HG03354 (cell line): Measurements from ENCODE around the gene SELENBP1.
"Not testable (repeated sequence)": the region's sequence is repeated elsewhere in the genome, so short reads cannot be mapped to it uniquely, and the experiment has no call there.

Experiments
- ATAC-seq: cut with Tn5 transposase; IDR thresholded peaks from one replicate; pipeline ENCODE4 v1.9.1; 2021; ENCODE audit warnings: mild to moderate bottlenecking; ENCODE audit not compliant: unreplicated experiment, poor library complexity, severe bottlenecking

Gene SELENBP1

DNA sequence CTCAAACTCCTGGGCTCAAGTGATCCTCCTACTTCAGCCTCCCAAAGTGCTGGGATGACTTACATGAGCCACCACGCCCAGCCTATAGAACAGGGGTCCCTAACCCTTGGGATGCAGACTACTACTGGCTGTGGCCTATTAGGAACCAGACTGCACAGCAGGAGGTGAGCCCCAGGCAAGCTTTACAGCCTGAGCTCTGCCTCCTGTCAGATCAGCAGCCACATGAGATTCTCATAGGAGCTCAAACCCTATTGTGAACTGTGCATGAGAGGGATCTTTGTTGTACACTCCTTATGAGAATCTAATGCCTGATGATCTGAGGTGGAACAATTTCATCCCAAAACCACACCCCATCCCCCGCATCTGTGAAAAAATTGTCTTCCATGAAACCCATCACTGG is 13.5 kb upstream of the SELENBP1 start:
- ATAC-seq = no peak

- no peak for ATAC-seq
These were observed 12.1 kb upstream of the SELENBP1 start for GRCh38 chr1:151384584-151384983.

GRCh38 chr1:151377150-151377884 is 4.8 kb upstream of the SELENBP1 start:
- no peak for ATAC-seq

- ATAC-seq = no peak
These were observed 691 bp upstream of the SELENBP1 start for GRCh38 chr1:151373196-151373595.

- ATAC-seq = no peak
These were observed 991 bp downstream of the SELENBP1 start for GRCh38 chr1:151371370-151372057.

DNA sequence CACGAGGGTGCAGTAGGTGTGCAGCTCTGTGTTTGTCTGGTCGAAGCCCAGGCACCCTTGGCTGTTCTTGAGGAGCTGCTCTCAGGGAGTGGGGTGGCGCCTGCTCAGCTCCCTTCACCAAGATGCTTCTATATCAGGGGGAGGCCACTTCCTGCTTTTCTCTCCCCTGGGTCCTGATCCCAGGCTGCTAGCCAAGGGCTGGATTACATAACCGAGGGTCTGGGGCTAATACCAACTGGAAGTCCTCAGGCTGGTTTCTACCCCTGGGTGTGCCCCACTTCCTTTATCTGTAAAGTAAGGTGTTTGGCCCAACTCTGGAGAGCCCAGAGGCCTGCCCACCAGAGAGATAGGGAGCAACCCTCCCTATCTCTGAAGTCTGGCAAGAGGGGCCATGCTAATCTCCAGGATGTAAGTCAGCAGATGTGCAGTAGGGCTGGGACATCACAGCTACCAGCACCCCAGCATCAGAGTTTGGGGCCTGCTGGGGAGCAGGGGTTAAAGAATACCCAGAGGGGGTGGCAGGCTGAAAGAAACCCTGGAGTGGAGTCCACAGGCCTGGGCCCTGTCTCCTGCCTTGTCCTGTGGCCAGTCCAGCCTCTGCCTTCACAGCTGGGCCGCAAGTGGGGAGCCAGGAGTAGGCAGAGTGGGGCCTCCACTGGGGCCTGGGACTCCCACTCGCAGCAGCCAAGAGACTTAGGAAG is 2.1 kb downstream of the SELENBP1 start:
- no peak for ATAC-seq

DNA sequence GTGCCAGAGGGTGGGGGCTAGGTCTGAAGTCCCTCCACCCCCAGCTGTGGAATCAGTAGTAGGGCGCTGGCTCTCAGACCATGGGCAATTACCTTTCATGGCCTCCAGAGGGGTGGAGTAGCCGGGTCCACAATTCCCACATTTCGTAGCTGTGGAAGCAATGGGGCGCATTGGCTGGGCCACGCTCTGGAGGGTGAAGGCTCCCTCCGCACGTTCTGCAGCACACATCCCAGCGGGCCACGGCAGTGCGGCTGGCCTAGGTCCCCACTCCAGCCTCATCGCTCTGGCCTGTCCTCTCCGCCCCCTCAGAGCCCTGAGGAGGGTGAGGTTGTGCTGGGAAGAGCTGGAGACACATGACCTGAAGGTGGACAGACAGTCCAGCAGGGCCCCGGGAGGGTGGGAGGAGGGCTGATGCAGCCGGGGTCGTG is 2.9 kb downstream of the SELENBP1 start:
- ATAC-seq = no peak

DNA sequence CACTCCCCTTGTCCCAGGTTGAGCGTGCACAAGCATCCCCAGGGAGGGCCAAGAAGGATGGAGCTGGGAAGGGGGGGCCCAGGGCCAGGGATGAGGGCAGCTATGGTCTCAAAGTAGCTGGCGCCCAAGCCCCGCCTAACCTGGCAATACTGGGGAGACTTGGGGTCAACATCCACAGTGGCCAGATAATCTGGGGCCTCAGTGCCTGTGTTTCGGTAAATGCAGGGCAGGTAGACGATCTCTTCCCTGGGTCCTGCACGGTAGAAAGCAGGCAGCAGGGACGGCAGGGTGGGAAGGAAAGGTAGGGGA is 3.2 kb downstream of the SELENBP1 start:
- ATAC-seq = no peak

DNA sequence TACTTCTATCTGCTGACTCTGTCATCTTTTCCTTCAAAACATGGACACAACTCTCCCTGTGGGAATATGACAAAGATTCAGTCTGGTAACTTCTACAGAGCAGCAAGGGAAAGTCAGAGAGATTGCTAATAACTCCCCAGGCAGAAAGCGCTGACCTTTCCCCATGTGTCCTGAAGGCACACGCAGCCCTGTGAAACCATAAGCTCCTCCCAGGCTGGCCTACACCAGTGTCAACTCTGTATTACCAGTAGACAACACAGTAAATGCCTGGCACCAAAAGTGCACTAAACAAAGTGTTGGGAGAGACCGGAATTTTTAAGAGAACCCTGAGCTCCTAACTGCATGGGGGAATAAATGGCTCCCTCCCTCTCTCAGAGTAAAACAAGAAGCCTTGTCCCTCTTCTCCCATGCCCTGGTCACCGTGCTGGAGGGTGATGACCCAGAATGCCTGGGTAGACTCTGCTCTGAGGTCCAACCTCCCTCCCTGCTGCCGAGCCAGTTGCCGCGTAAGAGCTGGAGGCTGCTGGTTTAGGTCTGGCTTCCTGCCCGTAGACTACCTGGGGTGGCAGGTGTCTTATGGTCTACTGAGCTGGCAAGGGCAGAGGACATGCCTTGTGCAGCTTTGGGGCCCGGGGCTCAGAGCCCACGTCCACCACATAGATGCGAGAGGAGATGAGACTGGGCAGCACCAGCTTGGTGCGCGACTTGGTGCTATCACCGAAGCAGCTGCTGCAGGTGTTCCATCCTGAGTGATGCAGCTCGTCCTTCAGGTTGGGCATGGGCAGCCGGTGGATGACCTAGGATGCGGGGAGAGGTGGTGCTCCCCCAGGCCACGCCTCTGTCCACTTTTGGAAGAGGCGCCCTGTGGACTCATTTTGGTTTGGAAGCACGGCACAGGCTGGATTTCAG is 3.9 kb downstream of the SELENBP1 start:
- no peak for ATAC-seq

GRCh38 chr1:151367658-151368392 is 4.7 kb downstream of the SELENBP1 start:
- ATAC-seq = no peak

DNA sequence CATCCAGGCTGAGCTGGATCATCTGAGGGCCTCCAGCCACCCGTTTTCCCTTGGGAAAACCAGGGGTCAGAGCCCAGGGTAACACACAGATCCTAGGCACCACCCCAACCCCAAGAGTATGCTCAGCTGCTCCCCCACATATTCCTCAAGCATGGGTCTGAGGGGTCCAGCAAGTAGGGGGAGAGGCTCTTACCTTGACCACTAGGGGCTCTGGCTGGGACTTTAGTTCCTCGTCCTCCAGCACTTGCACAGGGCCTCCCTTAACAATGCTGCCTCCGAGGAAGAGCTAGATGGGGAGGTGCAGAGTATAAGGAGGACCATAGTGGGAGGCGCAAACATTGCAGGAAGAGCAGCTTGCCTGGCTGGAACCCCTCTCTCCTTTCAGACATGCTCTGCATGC is 7.5 kb downstream of the SELENBP1 start:
- no peak for ATAC-seq

DNA sequence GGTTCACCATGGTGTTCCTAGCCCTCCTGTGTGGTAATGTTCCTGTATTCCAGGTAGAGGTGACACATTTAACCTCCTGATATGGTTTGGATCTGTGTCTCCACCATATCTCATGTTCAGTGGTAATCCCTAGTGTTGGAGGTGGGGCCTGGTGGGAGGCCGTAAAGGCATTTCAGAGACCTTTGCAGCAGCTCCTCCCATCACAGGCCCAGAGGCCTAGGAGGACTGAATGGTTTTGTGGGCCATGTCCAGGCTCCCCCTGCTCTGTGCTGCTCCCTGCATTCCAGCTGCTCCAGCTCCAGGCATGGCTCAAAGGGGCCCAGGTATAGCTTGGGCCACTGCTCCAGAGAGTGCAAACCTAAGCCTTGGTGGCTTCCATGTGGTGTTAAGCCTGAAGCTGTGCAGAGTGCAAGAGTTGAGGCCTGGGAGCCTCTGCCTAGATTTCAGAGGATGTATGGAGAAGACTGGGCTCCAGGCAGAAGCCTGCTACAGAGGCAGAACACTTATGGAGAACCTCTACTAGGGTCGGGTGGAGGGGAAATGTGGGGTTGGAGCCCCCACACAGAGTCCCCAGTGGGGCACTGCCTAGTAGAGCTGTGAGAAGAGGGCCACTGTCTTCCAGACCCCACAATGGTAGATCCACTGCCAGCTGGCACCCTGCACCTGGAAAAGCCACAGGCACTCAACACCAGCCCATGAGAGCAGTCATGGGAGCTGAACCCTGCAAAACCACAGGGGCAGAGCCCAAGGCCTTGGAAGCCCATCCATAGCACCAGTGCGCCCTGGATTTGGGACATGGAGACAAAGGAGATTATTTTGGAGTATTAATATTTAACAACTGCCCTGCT is 10.0 kb downstream of the SELENBP1 start:
- ATAC-seq = no peak

DNA sequence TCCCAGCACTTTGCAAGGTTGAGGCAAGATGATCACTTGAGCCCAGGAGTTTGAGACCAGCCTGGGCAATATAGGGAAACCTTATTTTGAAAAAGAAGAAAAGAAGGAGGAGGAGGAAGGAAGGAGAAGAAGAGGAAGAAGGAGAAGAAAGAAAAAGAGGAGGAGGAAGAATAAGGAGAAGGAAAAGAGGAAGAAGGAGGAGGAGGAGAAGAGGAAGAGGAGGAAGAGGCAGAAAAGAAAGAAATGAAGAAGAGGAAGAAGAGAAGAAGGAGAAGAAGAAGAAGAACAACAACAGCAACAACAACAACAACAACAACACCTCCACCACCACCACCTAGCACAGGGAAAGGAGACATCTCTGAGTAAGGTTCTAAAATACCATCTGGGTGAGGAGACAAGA is 10.6 kb downstream of the SELENBP1 start:
- ATAC-seq = no peak

DNA sequence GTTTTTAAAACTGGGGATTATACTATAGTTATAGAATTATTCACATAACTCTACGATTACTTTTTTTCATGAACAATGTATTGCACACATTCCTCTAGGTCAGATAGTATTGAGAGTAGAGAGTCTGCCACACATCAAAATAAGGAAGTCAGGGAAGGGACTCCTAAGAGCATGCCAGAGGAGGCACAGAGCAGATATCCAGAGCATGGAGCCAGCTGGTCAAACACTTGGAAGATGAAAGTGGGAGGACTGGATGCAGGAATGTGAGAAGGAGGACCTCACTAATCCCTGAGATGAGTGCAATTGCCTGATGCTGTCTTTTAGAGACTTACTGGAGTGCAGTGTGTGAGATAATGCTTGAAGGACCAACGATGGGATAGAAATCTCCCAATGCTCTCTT is 15.8 kb downstream of the SELENBP1 start:
- no peak for ATAC-seq

GRCh38 chr1:151352021-151352718 is 20.3 kb downstream of the SELENBP1 start:
- ATAC-seq = no peak

GRCh38 chr1:151350323-151350722 is 22.2 kb downstream of the SELENBP1 start:
- not testable (repeated sequence) for ATAC-seq

GRCh38 chr1:151347523-151348246 is 24.8 kb downstream of the SELENBP1 start:
- no peak for ATAC-seq
